ENCODE results near the gene EPHB3.
A peak's percentile ranks its signal among the peaks of the same experiment; 100 is the strongest.

The EPHB3 gene

DNA sequence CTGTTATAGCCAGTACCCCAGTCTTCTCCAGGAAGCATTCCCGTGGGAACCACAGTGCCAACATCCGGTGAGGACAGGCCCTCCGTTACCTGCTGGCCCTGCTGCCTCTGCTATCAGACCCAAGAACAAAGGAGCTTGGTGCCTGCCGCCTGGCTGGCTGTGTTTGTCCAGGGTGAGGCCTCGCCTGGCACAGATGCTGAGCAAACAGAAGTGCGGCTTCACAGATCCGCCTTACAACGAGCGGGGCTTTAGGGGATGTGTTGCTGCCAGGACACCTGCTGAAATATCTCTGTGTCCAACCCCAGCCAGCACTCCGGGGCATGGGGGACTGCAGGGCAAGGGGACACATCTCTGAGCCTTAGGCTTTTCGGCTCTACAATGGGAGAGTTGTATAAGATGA is 2.2 kb upstream of the EPHB3 start:
- no peak overlapping the region for H3K4me3 ChIP-seq (ENCODE audit: low read length)
- no peak for DNase-seq
- no peak overlapping the region for H3K4me2 ChIP-seq (ENCODE audit: low read depth, low read length)
- no peaks in the 10 kb centered on the region for H3K9me3 ChIP-seq (replicated peaks; ENCODE audit: insufficient read depth, low read length)
- no peak overlapping the region for H3K27ac ChIP-seq (ENCODE audit: low read length)
- H3K9ac ChIP-seq (ENCODE audit: low read length): no peak overlapping the region
- no peak for TF ChIP-seq EZH2phosphoT487 (IDR thresholded peaks at IDR 0.05; ENCODE audit: low read length)
- TF ChIP-seq EZH2 (optimal IDR thresholded peaks at IDR 0.05; ENCODE audit: low read depth, low read length): no peak
- TF ChIP-seq, protein P1, sequence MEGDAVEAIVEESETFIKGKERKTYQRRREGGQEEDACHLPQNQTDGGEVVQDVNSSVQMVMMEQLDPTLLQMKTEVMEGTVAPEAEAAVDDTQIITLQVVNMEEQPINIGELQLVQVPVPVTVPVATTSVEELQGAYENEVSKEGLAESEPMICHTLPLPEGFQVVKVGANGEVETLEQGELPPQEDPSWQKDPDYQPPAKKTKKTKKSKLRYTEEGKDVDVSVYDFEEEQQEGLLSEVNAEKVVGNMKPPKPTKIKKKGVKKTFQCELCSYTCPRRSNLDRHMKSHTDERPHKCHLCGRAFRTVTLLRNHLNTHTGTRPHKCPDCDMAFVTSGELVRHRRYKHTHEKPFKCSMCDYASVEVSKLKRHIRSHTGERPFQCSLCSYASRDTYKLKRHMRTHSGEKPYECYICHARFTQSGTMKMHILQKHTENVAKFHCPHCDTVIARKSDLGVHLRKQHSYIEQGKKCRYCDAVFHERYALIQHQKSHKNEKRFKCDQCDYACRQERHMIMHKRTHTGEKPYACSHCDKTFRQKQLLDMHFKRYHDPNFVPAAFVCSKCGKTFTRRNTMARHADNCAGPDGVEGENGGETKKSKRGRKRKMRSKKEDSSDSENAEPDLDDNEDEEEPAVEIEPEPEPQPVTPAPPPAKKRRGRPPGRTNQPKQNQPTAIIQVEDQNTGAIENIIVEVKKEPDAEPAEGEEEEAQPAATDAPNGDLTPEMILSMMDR (IDR thresholded peaks at IDR 0.05; ENCODE audit: low read length): no peak
- H3K36me3 ChIP-seq (replicated peaks; ENCODE audit: insufficient read depth, low read length): no peaks in the 10 kb centered on the region
- peaks cover 79% of the 10 kb centered on the region for H3K27me3 ChIP-seq (replicated peaks; ENCODE audit: insufficient read depth, low read length)
- no peaks in the 10 kb centered on the region for H3K9me2 ChIP-seq (replicated peaks; ENCODE audit: insufficient read depth, low read length)
- peaks cover 8% of the 10 kb centered on the region for H3K4me1 ChIP-seq (ENCODE audit: low read length)
- H4K20me1 ChIP-seq (ENCODE audit: insufficient read depth, low read length): no peaks in the 10 kb centered on the region
- no peaks in the 10 kb centered on the region for H3F3A ChIP-seq (ENCODE audit: insufficient read depth, low read length)
- H2AFZ ChIP-seq (ENCODE audit: low read length): no peak overlapping the region
- no peaks in the 10 kb centered on the region for H3K79me2 ChIP-seq (ENCODE audit: low read length)

DNA sequence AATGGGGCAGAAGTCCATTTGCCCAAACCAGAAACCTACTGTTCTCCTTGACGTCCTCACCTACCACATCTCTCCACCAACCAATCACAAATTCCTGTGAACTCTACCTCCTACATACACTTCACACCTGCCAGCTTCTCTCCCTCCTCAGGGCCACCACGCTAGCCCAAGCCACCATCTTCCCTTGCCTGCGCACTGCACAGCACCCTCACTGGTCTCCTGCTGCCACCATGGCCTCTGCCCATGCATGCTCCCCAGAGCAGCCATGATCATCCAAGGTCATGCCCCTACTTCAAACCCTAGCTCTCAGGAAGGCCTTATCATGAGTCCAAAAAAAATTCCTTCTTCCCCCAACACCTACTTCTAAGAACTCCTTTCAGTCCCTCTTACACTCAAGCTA is 1.1 kb upstream of the EPHB3 start:
- Histone ChIP-seq H3K27me3 (replicated peaks; ENCODE audit: insufficient read depth, low read length) (peaks cover 91% of the 10 kb centered on the region), H3K9ac (ENCODE audit: low read length) (peak overlapping the region; percentile 8; the same call in 1 of the 2 replicates), H3K36me3 (replicated peaks; ENCODE audit: insufficient read depth, low read length) (no peaks in the 10 kb centered on the region), H4K20me1 (ENCODE audit: insufficient read depth, low read length) (no peaks in the 10 kb centered on the region), H3K4me2 (ENCODE audit: low read depth, low read length) (peak overlapping the region; percentile 68), H3K27ac (ENCODE audit: low read length) (no peak overlapping the region), H3K9me2 (replicated peaks; ENCODE audit: insufficient read depth, low read length) (no peaks in the 10 kb centered on the region), H3K9me3 (replicated peaks; ENCODE audit: insufficient read depth, low read length) (no peaks in the 10 kb centered on the region), H3K4me1 (ENCODE audit: low read length) (peaks cover 8% of the 10 kb centered on the region), H3F3A (ENCODE audit: insufficient read depth, low read length) (no peaks in the 10 kb centered on the region), H2AFZ (ENCODE audit: low read length) (peak overlapping the region; percentile 70), H3K79me2 (ENCODE audit: low read length) (no peaks in the 10 kb centered on the region), H3K4me3 (ENCODE audit: low read length) (peak overlapping the region; percentile 49)
- TF ChIP-seq EZH2phosphoT487 (IDR thresholded peaks at IDR 0.05; ENCODE audit: low read length): no peak
- TF ChIP-seq EZH2 (optimal IDR thresholded peaks at IDR 0.05; ENCODE audit: low read depth, low read length): no peak
- TF ChIP-seq, protein P1 (IDR thresholded peaks at IDR 0.05; ENCODE audit: low read length): no peak
- no peak for DNase-seq

DNA sequence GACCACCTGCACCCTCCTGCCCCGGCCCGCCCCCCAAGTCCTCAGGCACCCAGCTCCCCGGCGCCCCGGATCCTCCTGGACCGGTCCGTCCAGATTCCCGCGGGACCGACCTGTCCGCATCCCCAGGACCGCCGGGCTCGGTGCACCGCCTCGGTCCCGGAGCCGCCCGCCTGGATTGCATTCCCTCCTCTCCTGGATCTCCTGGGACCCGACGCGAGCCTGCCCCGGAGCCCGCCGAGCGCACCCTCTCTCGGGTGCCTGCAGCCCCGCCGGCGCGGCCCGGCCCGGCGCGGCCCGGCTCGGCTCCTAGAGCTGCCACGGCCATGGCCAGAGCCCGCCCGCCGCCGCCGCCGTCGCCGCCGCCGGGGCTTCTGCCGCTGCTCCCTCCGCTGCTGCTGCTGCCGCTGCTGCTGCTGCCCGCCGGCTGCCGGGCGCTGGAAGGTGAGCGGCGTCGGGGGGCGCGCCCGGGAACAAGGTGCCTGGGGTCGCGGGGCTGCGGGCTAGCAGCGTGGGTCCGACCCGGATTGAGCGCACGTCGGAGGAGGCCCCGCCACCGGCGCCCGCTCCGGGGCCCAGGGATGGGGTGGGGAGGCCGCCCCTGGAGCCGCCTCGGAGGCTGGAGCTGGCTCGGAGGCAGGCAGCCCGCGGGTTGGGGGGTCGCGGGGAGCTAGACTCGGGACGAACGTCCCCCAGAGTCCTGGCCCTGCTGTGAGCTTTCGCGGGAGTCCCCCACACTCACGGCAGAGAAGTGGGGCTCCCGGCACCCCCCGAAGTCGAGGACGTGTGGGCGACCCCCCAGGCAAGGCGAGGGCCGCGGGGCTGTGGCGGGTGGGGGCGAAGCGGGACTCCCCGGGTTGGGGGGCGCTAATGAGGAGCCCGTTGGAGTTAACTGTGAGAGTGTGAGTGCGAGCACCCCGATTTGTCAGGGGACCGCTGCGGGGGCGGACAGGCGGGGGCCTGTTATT is 610 bp downstream of the EPHB3 start:
- Histone ChIP-seq H3K4me1 (ENCODE audit: low read length) (peaks cover 8% of the 10 kb centered on the region), H4K20me1 (ENCODE audit: insufficient read depth, low read length) (no peaks in the 10 kb centered on the region), H3K27ac (ENCODE audit: low read length) (no peak overlapping the region), H3K4me2 (ENCODE audit: low read depth, low read length) (peak overlapping the region; percentile 68), H3K9me2 (replicated peaks; ENCODE audit: insufficient read depth, low read length) (no peaks in the 10 kb centered on the region), H3K36me3 (replicated peaks; ENCODE audit: insufficient read depth, low read length) (no peaks in the 10 kb centered on the region), H3K27me3 (replicated peaks; ENCODE audit: insufficient read depth, low read length) (peaks cover 92% of the 10 kb centered on the region), H3K79me2 (ENCODE audit: low read length) (no peaks in the 10 kb centered on the region), H3F3A (ENCODE audit: insufficient read depth, low read length) (no peaks in the 10 kb centered on the region), H2AFZ (ENCODE audit: low read length) (peak overlapping the region; percentile 44; the same call in 1 of the 2 replicates), H3K4me3 (ENCODE audit: low read length) (peak overlapping the region; percentile 31; the same call in 1 of the 2 replicates), H3K9ac (ENCODE audit: low read length) (no peak overlapping the region), H3K9me3 (replicated peaks; ENCODE audit: insufficient read depth, low read length) (no peaks in the 10 kb centered on the region)
- peak; percentile 55 for TF ChIP-seq EZH2 (optimal IDR thresholded peaks at IDR 0.05; ENCODE audit: low read depth, low read length)
- TF ChIP-seq EZH2phosphoT487 (IDR thresholded peaks at IDR 0.05; ENCODE audit: low read length): no peak
- no peak for DNase-seq
